ENCODE measurements around the gene NRXN3.

NRXN3 gene

DNA sequence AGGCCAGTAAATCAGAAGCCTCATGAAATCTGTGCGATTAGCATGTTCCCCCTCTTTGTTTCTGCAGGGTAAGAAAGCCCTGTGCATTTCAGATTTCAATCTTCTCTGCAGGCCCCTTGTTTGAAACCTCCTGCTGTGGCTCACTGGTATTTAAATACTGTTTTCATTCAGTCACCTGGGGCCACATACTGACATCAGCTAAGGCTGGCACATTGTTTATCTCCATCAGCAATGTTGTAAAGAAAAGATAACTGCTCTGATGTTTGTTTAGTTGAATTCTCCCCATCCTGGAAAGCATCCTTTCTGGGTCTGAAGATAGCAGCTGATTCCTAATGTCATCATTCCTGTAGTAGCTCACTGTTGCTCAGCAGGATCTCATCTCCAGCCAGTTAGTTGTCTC is 554.9 kb downstream of the NRXN3 start:
- no peaks in the 10 kb centered on the region for H3K27me3 ChIP-seq
- H3K4me1 ChIP-seq: no peaks in the 10 kb centered on the region; a peak in 1 of 20 replicates
- H3K9me3 ChIP-seq (replicated peaks in 1 of 11): no peaks in the 10 kb centered on the region
- H3K4me2 ChIP-seq: no peak overlapping the region
- no peak overlapping the region for H3K4me3 ChIP-seq
- no peak overlapping the region for H3K9ac ChIP-seq
- H3K36me3 ChIP-seq: no peaks in the 10 kb centered on the region
- H4K20me1 ChIP-seq: no peaks in the 10 kb centered on the region
- H3K27ac ChIP-seq: no peak overlapping the region
- no peak for TF ChIP-seq Cebpa-rat (IDR thresholded peaks at IDR 0.05)

DNA sequence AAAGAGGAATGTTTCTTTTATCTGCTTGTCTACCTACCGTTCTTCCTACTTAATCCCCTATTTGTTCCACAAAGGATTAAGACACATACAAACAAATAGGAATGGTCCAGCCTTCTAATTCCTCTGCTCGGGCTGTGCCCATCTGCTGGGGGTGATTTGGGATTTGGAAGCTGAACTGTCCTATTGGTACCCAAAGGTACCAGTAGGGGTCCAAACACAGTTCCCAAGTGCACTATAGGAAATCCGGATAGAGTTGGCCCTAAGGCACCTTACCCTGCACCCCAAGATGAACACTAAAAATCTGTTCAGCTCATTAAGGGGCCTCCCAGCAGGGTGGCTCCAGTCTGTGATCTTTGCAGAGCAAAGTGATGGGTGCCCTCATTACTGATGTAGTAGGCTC is 566.9 kb downstream of the NRXN3 start:
- no peak overlapping the region for H3K27ac ChIP-seq
- no peaks in the 10 kb centered on the region for H3K36me3 ChIP-seq
- H3K9me3 ChIP-seq (replicated peaks in 1 of 11): no peaks in the 10 kb centered on the region
- H3K27me3 ChIP-seq: no peaks in the 10 kb centered on the region
- no peak overlapping the region for H3K4me3 ChIP-seq
- H4K20me1 ChIP-seq: no peaks in the 10 kb centered on the region
- no peak overlapping the region for H3K9ac ChIP-seq
- TF ChIP-seq Cebpa-rat (IDR thresholded peaks at IDR 0.05): no peak
- H3K4me1 ChIP-seq: no peaks in the 10 kb centered on the region
- no peak overlapping the region for H3K4me2 ChIP-seq

DNA sequence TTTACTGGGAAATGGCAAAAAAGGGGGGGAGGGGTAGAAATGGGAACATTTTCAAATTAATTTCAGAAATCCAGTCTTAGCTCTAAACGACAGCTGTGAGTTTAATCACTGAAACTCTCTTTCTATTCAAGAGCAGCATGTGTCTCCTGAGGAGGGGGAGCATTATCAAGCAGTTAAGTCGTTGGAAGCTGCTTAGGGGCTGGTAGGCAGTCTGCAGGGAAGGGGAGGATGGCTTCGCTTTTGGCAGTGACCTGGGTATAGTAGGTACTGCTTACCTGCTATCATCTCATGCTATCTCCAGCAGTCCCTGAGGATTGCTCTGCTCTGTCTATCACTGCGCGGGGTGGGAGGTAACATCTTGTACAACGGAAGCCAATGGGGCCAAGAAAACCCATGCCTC is 567.4 kb downstream of the NRXN3 start:
- Histone ChIP-seq H3K27me3 (no peaks in the 10 kb centered on the region), H3K27ac (no peak overlapping the region), H3K4me1 (no peaks in the 10 kb centered on the region), H3K4me2 (no peak overlapping the region), H3K9ac (no peak overlapping the region), H4K20me1 (no peaks in the 10 kb centered on the region), H3K4me3 (no peak overlapping the region), H3K9me3 (replicated peaks in 1 of 11) (no peaks in the 10 kb centered on the region), H3K36me3 (no peaks in the 10 kb centered on the region)
- TF ChIP-seq Cebpa-rat (IDR thresholded peaks at IDR 0.05): no peak

DNA sequence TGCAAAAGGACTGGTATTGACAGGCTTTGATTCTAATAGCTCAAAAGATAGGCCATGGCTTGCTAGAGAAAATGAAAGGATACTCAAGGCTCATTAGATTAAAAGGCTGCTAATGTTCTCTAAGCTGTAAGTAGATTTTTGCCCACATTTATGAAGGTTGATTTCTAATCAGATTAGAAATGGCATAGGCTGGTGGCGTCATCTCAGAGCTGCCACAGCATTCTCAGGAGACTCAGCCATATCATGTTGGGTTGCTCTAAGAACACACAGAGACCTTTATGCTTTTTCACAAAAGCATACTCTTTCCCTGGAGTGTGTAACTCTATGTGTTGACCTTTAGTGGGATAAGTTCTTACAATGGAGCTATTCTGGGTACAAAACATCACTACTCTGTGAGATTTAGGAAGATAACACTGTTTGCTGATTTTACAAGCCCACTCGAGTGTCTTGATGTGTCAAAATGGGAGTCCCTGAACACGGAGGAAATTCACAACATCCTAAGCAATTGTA is 576.0 kb downstream of the NRXN3 start:
- Histone ChIP-seq H3K27ac (no peak overlapping the region), H3K36me3 (no peaks in the 10 kb centered on the region), H3K9ac (no peak overlapping the region), H3K4me2 (no peak overlapping the region), H3K27me3 (no peaks in the 10 kb centered on the region), H3K9me3 (replicated peaks in 1 of 11) (no peaks in the 10 kb centered on the region), H3K4me3 (no peak overlapping the region), H4K20me1 (no peaks in the 10 kb centered on the region), H3K4me1 (no peaks in the 10 kb centered on the region)
- TF ChIP-seq Cebpa-rat (IDR thresholded peaks at IDR 0.05): no peak

DNA sequence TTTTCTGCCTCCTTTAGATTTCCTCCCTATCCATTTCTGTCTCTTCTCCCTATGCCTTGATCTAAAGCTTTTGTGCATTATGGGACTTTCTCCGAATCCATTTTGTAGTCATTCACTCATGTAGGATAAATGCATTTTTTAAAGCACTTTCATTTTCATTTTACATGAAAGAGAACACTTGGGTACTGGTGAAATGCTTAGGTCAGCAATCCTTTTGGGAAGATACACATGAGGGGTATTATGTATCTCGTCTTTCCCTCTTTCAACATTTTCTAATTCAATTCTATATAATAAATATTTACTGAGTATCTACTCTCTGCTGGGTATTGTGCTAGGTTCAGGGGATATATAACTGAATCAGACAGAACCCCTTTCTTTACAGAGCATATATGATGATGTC is 577.6 kb downstream of the NRXN3 start:
- Histone ChIP-seq H3K4me2 (no peak overlapping the region), H3K9me3 (replicated peaks in 1 of 11) (no peaks in the 10 kb centered on the region), H4K20me1 (no peaks in the 10 kb centered on the region), H3K4me3 (no peak overlapping the region), H3K27ac (no peak overlapping the region), H3K27me3 (no peaks in the 10 kb centered on the region), H3K36me3 (no peaks in the 10 kb centered on the region), H3K4me1 (no peaks in the 10 kb centered on the region), H3K9ac (no peak overlapping the region)
- no peak for TF ChIP-seq Cebpa-rat (IDR thresholded peaks at IDR 0.05)

DNA sequence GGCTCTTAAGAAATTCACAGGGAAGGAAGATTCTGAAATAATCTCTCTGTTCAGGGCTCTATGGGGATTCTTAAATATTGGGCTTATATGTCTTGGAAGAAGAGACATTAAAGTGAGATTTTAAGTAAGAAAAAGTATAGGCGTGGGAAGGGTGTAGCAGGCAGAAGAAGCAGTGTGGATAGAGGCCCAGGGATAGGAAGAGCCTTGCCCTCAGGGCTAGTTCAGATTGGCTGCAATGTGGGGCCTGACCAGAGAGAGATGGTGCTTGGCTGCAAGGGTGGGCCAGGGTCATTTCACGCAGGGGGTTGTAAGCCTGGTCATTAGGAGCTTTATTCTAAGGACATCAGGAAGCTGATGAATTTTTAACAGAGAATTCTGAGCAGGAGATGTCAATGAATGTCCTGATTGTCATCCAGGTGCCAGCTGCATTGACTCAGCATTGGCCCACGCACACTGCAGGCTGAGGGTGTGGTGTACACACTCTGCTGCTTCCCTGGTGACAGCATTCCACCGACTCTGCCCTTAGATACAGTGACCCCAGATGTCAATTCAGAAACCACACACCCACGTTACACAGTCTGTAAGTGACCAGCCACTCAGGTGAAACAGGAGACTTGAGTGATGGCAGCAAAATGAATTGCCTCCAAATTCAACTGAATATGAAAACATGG is 582.5 kb downstream of the NRXN3 start:
- H3K9me3 ChIP-seq (replicated peaks in 1 of 11): no peaks in the 10 kb centered on the region
- no peak overlapping the region for H3K4me2 ChIP-seq
- no peak overlapping the region for H3K4me3 ChIP-seq
- TF ChIP-seq Cebpa-rat (IDR thresholded peaks at IDR 0.05): no peak
- H4K20me1 ChIP-seq: no peaks in the 10 kb centered on the region
- no peaks in the 10 kb centered on the region for H3K4me1 ChIP-seq
- H3K27ac ChIP-seq: no peak overlapping the region
- H3K9ac ChIP-seq: no peak overlapping the region
- no peaks in the 10 kb centered on the region for H3K27me3 ChIP-seq
- H3K36me3 ChIP-seq: no peaks in the 10 kb centered on the region

DNA sequence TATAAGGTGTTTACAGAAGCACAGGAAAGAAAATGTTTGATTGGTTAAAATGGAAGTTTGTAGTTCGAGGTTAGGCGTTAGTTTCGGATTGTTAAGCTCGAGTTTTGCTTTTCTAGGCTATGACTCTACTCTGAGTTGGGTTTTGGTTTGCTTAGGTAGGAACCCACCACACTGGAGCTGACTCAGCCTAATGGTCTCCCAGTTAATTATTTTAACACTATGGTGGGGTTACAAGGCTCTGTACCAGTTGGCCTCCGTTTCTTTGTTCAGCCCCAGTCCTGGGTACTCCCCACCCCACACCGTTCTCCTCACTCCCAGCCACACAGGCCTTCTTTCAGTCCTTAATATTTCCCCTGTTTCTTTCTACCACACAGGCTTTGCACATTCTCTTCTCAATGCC is 583.9 kb downstream of the NRXN3 start:
- Histone ChIP-seq H4K20me1 (no peaks in the 10 kb centered on the region), H3K27me3 (no peaks in the 10 kb centered on the region), H3K4me2 (no peak overlapping the region), H3K4me3 (no peak overlapping the region), H3K27ac (no peak overlapping the region), H3K4me1 (no peaks in the 10 kb centered on the region), H3K36me3 (no peaks in the 10 kb centered on the region), H3K9ac (no peak overlapping the region), H3K9me3 (replicated peaks in 1 of 11) (no peaks in the 10 kb centered on the region)
- TF ChIP-seq Cebpa-rat (IDR thresholded peaks at IDR 0.05): no peak

DNA sequence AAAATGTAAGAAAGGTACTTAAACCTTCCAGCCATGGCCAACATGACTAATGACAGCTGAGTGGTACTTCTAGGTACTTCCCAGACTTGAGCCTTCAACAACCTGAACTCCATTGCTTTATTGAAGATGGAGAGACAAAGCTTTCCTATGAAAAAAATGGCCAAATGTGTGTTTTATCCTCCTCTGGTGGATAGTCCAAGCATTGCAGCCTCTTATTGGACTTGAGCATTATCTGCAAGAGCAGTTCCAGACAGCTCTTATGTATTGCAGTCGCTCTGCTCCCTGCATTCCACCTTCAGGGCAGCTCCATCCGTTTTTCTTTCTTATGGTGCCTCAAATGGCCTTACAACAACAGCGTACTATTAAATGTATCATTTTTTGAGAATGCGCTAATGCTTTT is 588.2 kb downstream of the NRXN3 start:
- Histone ChIP-seq H4K20me1 (no peaks in the 10 kb centered on the region), H3K9me3 (replicated peaks in 1 of 11) (no peaks in the 10 kb centered on the region), H3K4me2 (no peak overlapping the region), H3K27ac (no peak overlapping the region), H3K4me3 (no peak overlapping the region), H3K9ac (no peak overlapping the region), H3K4me1 (no peaks in the 10 kb centered on the region), H3K27me3 (no peaks in the 10 kb centered on the region), H3K36me3 (no peaks in the 10 kb centered on the region)
- TF ChIP-seq Cebpa-rat (IDR thresholded peaks at IDR 0.05): no peak

DNA sequence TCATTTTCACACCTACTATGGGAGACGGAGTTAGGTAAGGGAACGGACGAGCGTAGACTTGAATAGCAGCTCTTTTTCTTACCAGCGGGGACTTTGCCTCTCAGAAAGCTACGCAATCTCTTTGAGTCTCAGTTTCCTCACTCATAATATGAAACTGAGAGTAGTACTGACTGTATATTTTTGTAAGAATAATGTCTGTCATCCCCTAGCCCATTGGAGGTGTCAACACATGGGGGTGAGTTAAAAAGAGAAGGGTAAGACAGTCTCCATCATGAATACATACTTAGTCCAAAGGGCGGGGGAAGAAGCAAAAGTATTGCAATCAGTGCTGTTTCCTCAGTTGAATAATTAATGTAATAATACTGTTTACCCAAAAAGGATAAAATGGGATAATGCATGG is 592.2 kb downstream of the NRXN3 start:
- Histone ChIP-seq H3K4me3 (no peak overlapping the region), H3K36me3 (no peaks in the 10 kb centered on the region), H3K9me3 (replicated peaks in 1 of 11) (no peaks in the 10 kb centered on the region), H3K27me3 (no peaks in the 10 kb centered on the region), H3K9ac (no peak overlapping the region), H3K27ac (no peak overlapping the region), H4K20me1 (no peaks in the 10 kb centered on the region), H3K4me1 (peaks cover 0 to 39% (median 10%) of the 10 kb centered on the region in 10 experiments; a peak in 12 of 20 replicates), H3K4me2 (no peak overlapping the region)
- no peak for TF ChIP-seq Cebpa-rat (IDR thresholded peaks at IDR 0.05)

DNA sequence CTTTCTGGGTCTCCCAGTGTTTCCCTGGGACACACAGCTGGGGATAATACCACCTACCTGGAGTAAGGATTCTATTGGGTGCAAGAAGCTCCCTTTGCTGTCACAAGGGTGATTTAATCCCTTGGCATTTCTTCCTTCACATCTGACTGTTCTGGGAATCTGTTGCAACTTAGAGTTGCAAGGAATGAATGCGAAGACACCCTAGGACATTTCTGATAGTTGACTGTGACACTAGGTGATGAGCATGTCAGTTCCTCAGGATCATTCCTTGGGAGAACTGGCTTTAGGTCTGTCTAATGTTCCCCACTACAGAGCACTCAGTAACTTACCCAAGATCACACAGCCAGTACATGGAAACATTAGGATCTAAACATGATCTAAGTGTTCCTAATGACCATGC is 593.6 kb downstream of the NRXN3 start:
- Histone ChIP-seq H3K4me1 (peaks cover 0 to 53% (median 14%) of the 10 kb centered on the region in 10 experiments; a peak in 12 of 20 replicates), H3K4me2 (peak overlapping the region in 4 of 11 experiments; percentile 31 to 74 (median 50); a peak in 7 of 22 replicates)

More for the DNA sequence above, 593.6 kb downstream of the NRXN3 start:
- Histone ChIP-seq H3K9ac (no peak overlapping the region), H3K4me3 (no peak overlapping the region), H3K9me3 (replicated peaks in 1 of 11) (no peaks in the 10 kb centered on the region), H3K36me3 (no peaks in the 10 kb centered on the region), H4K20me1 (no peaks in the 10 kb centered on the region), H3K27me3 (no peaks in the 10 kb centered on the region), H3K27ac (peak overlapping the region in 1 of 11 experiments; percentile 52; a peak in 2 of 22 replicates)
- no peak for TF ChIP-seq Cebpa-rat (IDR thresholded peaks at IDR 0.05)

Measured in BLaER1 treated with 17β-estradiol and CSF1 and Interleukin-3, amounts not matched to agents 10 nM and 100 nM (cell line).